ENCODE results near the gene SORT1.
"Not testable (repeated sequence)": the region's sequence is repeated elsewhere in the genome, so short reads cannot be mapped to it uniquely, and the experiment has no call there.

The SORT1 gene

GRCh38 chr1:109396871-109397580 is 692 bp downstream of the SORT1 start:
- H3K36me3 ChIP-seq (ENCODE audit: insufficient read depth), result peaks cover 3% of the 10 kb centered on the region; the same call in 1 of the 2 replicates
- H4K20me1 ChIP-seq (ENCODE audit: insufficient read depth), result no peaks in the 10 kb centered on the region
- TF ChIP-seq CTCF (conservative IDR thresholded peaks at IDR 0.05; ENCODE audit: low read depth, low read length), result no peak
- no peak overlapping the region for H3K9ac ChIP-seq
- no peak overlapping the region for H3K4me3 ChIP-seq (IDR thresholded peaks at IDR 0.05; ENCODE audit: insufficient read depth, low read depth, low read length)
- H3K4me2 ChIP-seq, result peak overlapping the region; percentile 63
- H3K4me1 ChIP-seq (ENCODE audit: low read depth, poor library complexity, severe bottlenecking), result peaks cover 52% of the 10 kb centered on the region
- H3K79me2 ChIP-seq (ENCODE audit: insufficient read depth, low read depth), result no peaks in the 10 kb centered on the region; the same call in 1 of the 2 replicates
- H3K27ac ChIP-seq, result no peak overlapping the region
- H3K27me3 ChIP-seq (ENCODE audit: insufficient read depth, low read depth), result peaks cover 9% of the 10 kb centered on the region
- H2AFZ ChIP-seq (ENCODE audit: low read depth), result peak overlapping the region; percentile 50; the same call in 1 of the 2 replicates

- Histone ChIP-seq H3K27ac (no peak overlapping the region), H2AFZ (ENCODE audit: low read depth) (no peak overlapping the region)
Observed at GRCh38 chr1:109396513-109396839, 1.2 kb downstream of the SORT1 start.

GRCh38 chr1:109395602-109396512 is 1.9 kb downstream of the SORT1 start:
- Histone ChIP-seq H3K4me1 (ENCODE audit: low read depth, poor library complexity, severe bottlenecking) (peaks cover 63% of the 10 kb centered on the region), H3K79me2 (ENCODE audit: insufficient read depth, low read depth) (peaks cover 3% of the 10 kb centered on the region; the same call in 1 of the 2 replicates), H3K4me3 (IDR thresholded peaks at IDR 0.05; ENCODE audit: insufficient read depth, low read depth, low read length) (no peak overlapping the region), H3K36me3 (ENCODE audit: insufficient read depth) (no peaks in the 10 kb centered on the region), H3K27ac (no peak overlapping the region), H2AFZ (ENCODE audit: low read depth) (no peak overlapping the region), H3K9ac (no peak overlapping the region), H3K27me3 (ENCODE audit: insufficient read depth, low read depth) (peaks cover 9% of the 10 kb centered on the region), H3K4me2 (peak overlapping the region; percentile 63; the same call in 1 of the 2 replicates), H4K20me1 (ENCODE audit: insufficient read depth) (no peaks in the 10 kb centered on the region)
- TF ChIP-seq CTCF (conservative IDR thresholded peaks at IDR 0.05; ENCODE audit: low read depth, low read length), result no peak

More at GRCh38 chr1:109396513-109396839, 1.2 kb downstream of the SORT1 start:
- peak overlapping the region; percentile 63 for H3K4me2 ChIP-seq
- H3K4me3 ChIP-seq (IDR thresholded peaks at IDR 0.05; ENCODE audit: insufficient read depth, low read depth, low read length), result no peak overlapping the region
- no peak for TF ChIP-seq CTCF (conservative IDR thresholded peaks at IDR 0.05; ENCODE audit: low read depth, low read length)
- no peaks in the 10 kb centered on the region for H4K20me1 ChIP-seq (ENCODE audit: insufficient read depth)
- no peaks in the 10 kb centered on the region; the same call in 1 of the 2 replicates for H3K79me2 ChIP-seq (ENCODE audit: insufficient read depth, low read depth)
- no peaks in the 10 kb centered on the region for H3K36me3 ChIP-seq (ENCODE audit: insufficient read depth)
- H3K4me1 ChIP-seq (ENCODE audit: low read depth, poor library complexity, severe bottlenecking), result peaks cover 57% of the 10 kb centered on the region
- H3K27me3 ChIP-seq (ENCODE audit: insufficient read depth, low read depth), result peaks cover 9% of the 10 kb centered on the region
- H3K9ac ChIP-seq, result no peak overlapping the region

- not testable (repeated sequence) for H3K4me3 ChIP-seq (IDR thresholded peaks at IDR 0.05; ENCODE audit: insufficient read depth, low read depth, low read length); H3K36me3 ChIP-seq (ENCODE audit: insufficient read depth)
Observed at GRCh38 chr1:109395282-109395599, 2.5 kb downstream of the SORT1 start.

More at GRCh38 chr1:109395282-109395599, 2.5 kb downstream of the SORT1 start:
- H3K9ac ChIP-seq; H3K27ac ChIP-seq; H3K79me2 ChIP-seq (ENCODE audit: insufficient read depth, low read depth); H4K20me1 ChIP-seq (ENCODE audit: insufficient read depth); H3K27me3 ChIP-seq (ENCODE audit: insufficient read depth, low read depth); H2AFZ ChIP-seq (ENCODE audit: low read depth); H3K4me2 ChIP-seq: not testable (repeated sequence)
- H3K4me1 ChIP-seq (ENCODE audit: low read depth, poor library complexity, severe bottlenecking), result peaks cover 69% of the 10 kb centered on the region
